B cell (primary cell): ENCODE measurements around the gene RANBP3. TPM values are rescaled to one million over a fixed set of nuclear protein-coding genes. Genes with fewer than 3 reads are reported as not detected.

Experiments used
- ATAC-seq: fragments of 200-7000 bp; cut with Tn5 transposase; one replicate; pipeline ENCODE4 v1.10.0; 2021; ENCODE audit warnings: low read depth, mild to moderate bottlenecking, moderate number of reproducible peaks, moderate library complexity
- CTCF ChIA-PET: fragments of 350-600 bp; sonication (Branson Sonifier 250); formaldehyde crosslinking; loops from one replicate; lab custom pipeline; 2021; ENCODE audit warnings: antibody characterized with exemption, inconsistent platforms; lab: Charles Lee
- POLR2A ChIA-PET: fragments of 350-600 bp; sonication (Branson Sonifier 250); formaldehyde crosslinking; loops from one replicate; lab custom pipeline; 2021; ENCODE audit warnings: antibody characterized with exemption; lab: Charles Lee
- DNase-seq: peaks from one replicate; pipeline ENCODE4 v3.0.0; 2013
- H2AFZ ChIP-seq: 2 replicates; pipeline ENCODE4 v1.6.1; 2012; ENCODE audit warnings: mild to moderate bottlenecking, low read depth, low read length; ENCODE audit not compliant: insufficient read depth, poor library complexity, severe bottlenecking
- H3K27ac ChIP-seq, 2 donors: 1 replicate in 1 of 2; 2 replicates in 1 of 2; pipeline ENCODE4 v1.5.1; 2012 to 2013; ENCODE audit warnings: low read length in 2 of 2, mild to moderate bottlenecking in 2 of 2, moderate library complexity in 1 of 2
- H3K27me3 ChIP-seq, 4 experiments: fragments of 200-600 bp in 1 of 4; sonication (generic) in 1 of 4; replicated peaks in 1 of 4; 1 replicate in 2 of 4; 2 replicates in 2 of 4; pipeline versions ENCODE4 v1.6.1 to v1.7.0; 2013 to 2016; ENCODE audit warnings: low read length in 3 of 4, mild to moderate bottlenecking in 2 of 4, mixed read lengths in 1 of 4, moderate library complexity in 1 of 4; ENCODE audit not compliant: insufficient read depth in 4 of 4, control insufficient read depth in 3 of 4; ENCODE audit errors: control extremely low read depth in 1 of 4
- H3K36me3 ChIP-seq, 2 experiments: replicated peaks in 1 of 2; 1 replicate in 1 of 2; 2 replicates in 1 of 2; pipeline versions ENCODE4 v1.6.1 to v1.7.1; 2013; ENCODE audit warnings: low read length in 1 of 2; ENCODE audit not compliant: insufficient read depth in 2 of 2, control insufficient read depth in 1 of 2; ENCODE audit errors: control extremely low read depth in 1 of 2, extremely low read depth in 1 of 2
- H3K4me1 ChIP-seq, 2 donors: fragments of 200-600 bp in 1 of 2; sonication (generic) in 1 of 2; 1 replicate in 1 of 2; 2 replicates in 1 of 2; pipeline versions ENCODE4 v1.5.1 to v1.6.1; 2013 to 2017; ENCODE audit warnings: low read length in 2 of 2; ENCODE audit not compliant: control insufficient read depth in 2 of 2, insufficient read depth in 2 of 2
- H3K4me2 ChIP-seq: replicated peaks from 2 replicates; pipeline ENCODE3; 2012; ENCODE audit warnings: mild to moderate bottlenecking, low read depth, low read length; ENCODE audit not compliant: poor library complexity, severe bottlenecking
- H3K4me3 ChIP-seq, 5 experiments: fragments of 200-600 bp in 1 of 5; sonication (generic) in 1 of 5; 1 replicate in 3 of 5; 2 replicates in 2 of 5; pipeline versions ENCODE4 v1.5.1 to v1.7.0; 2011 to 2016; ENCODE audit warnings: low read length in 4 of 5, mild to moderate bottlenecking in 4 of 5, low read depth in 2 of 5, control low read depth in 1 of 5, moderate library complexity in 1 of 5; ENCODE audit not compliant: insufficient read depth in 1 of 5; ENCODE audit errors: control extremely low read depth in 1 of 5, extremely low read depth in 1 of 5
- H3K79me2 ChIP-seq: fragments of 200-600 bp; sonication (generic); one replicate; pipeline ENCODE4 v1.6.0; 2016; ENCODE audit warnings: low read length; ENCODE audit not compliant: control insufficient read depth, insufficient read depth
- H3K9ac ChIP-seq: fragments of 200-600 bp; sonication (generic); 2 replicates; pipeline ENCODE4 v1.6.1; 2017; ENCODE audit warnings: mild to moderate bottlenecking, low read length, moderate library complexity
- H3K9me3 ChIP-seq, 3 donors: one replicate each; pipeline versions ENCODE4 v1.6.1 to v1.7.1; 2013; ENCODE audit warnings: low read length in 2 of 3; ENCODE audit not compliant: control insufficient read depth in 2 of 3, insufficient read depth in 1 of 3; ENCODE audit errors: control extremely low read depth in 1 of 3
- H4K20me1 ChIP-seq: 2 replicates; pipeline ENCODE4 v1.6.0; 2012; ENCODE audit warnings: mild to moderate bottlenecking, low read length; ENCODE audit not compliant: insufficient read depth, control insufficient read depth, poor library complexity, severe bottlenecking
- H3K27ac Mint-ChIP-seq: one replicate; pipeline ENCODE4 v1.8.0; 2021; ENCODE audit warnings: mixed read lengths
- H3K27me3 Mint-ChIP-seq: one replicate; pipeline ENCODE4 v1.8.0; 2021; ENCODE audit warnings: mixed read lengths
- H3K4me1 Mint-ChIP-seq: one replicate; pipeline ENCODE4 v1.8.0; 2021; ENCODE audit warnings: mixed read lengths
- H3K4me3 Mint-ChIP-seq: one replicate; pipeline ENCODE4 v1.8.0; 2021; ENCODE audit warnings: mixed read lengths
- H3K9me3 Mint-ChIP-seq: one replicate; pipeline ENCODE4 v1.8.0; 2022; ENCODE audit warnings: mixed read lengths; ENCODE audit not compliant: insufficient read depth
- EZH2 ChIP-seq: IDR thresholded peaks from 2 replicates; pipeline ENCODE4 v1.6.1; 2012; ENCODE audit warnings: borderline replicate concordance, low read depth, mild to moderate bottlenecking, moderate library complexity, low read length; ENCODE audit not compliant: insufficient read depth, poor library complexity, severe bottlenecking
- WGBS: methylation state at CpG from one replicate; pipeline ENCODE4 v1.1.5; 2013; ENCODE audit warnings: missing lambda C conversion rate; ENCODE audit not compliant: insufficient coverage; 5-methylcytosine and 5-hydroxymethylcytosine counted together
- intact Hi-C: fragments of 100-400 bp; cut with micrococcal nuclease; formaldehyde crosslinking; loops from one replicate; pipeline ENCODE4 v1.10.0; 2022
- polyA plus RNA-seq: library from polyadenylated mRNA; depleted of rRNA; stranded (reverse); fragments of >200 nt; gene quantifications from 2 replicates; pipeline ENCODE4 v1.2.3, GENCODE V29; 2012
- total RNA-seq, 2 donors: library from RNA; stranded (reverse); fragments of 120-200 nt in 1 of 2; gene quantifications; 1 replicate in 1 of 2; 2 replicates in 1 of 2; pipeline versions ENCODE4 v1.2.3 to v1.2.4, GENCODE V29; 2013 to 2022
- TF ChIP-seq, protein P1 (sequence below): fragments of 200-600 bp; IDR thresholded peaks from one replicate; pipeline ENCODE4 v1.8.0; 2022; ENCODE audit warnings: antibody characterized with exemption, mild to moderate bottlenecking

RANBP3 gene
- total and polyA plus RNA-seq, 2 donors (not counting 1 experiment from before 2014, with no cell fraction given): 86.7 to 91.7 TPM

DNA sequence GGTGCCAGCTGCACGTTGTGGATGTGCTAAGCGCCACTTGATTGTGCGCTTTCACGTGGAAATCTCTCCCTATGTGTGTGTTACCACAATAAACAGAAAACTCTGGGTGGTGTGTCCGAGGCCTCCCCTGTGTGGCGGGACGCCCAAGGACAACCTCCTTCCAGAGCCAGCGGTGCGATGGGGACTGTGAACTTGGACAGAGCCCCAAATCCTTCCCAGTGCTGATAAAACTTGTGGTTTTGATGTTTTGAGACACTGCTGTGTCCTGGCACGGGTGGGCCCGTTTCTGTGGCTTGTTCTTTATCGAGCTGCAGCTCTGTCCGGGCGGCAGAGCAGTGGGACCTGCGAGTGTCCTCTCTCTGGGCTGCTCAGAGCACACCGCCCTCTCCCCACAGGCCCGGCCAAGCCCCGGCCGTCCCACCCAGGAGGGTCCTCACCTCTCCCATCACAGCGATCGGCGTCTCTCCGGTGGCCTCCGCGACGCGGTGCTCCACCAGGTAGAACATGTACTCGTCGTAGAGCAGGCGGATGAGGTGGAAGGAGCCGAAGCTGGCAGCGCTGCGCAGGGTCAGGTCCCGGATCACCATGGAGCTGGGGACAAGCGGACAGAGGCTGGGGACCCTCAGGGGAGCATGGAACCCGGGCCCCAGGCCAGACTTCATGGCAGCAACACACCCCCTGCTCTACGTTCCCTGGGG is 18.8 kb upstream of the RANBP3 start:
- H3K4me1 ChIP-seq: peaks cover 0 to 13% of the 10 kb centered on the region in 2 donors
- intact Hi-C loops: no loop called here
- ATAC-seq (no peak), DNase-seq (no peak)
- Mint-ChIP-seq H3K9me3 (peaks cover 4% of the 10 kb centered on the region), H3K4me3 (no peak overlapping the region), H3K4me1 (peaks cover 11% of the 10 kb centered on the region), H3K27ac (no peak overlapping the region), H3K27me3 (no peaks in the 10 kb centered on the region)
- H3K79me2 ChIP-seq: no peaks in the 10 kb centered on the region
- no peaks in the 10 kb centered on the region for H3K27me3 ChIP-seq
- H3K4me3 ChIP-seq: no peak overlapping the region
- no peak overlapping the region for H3K9ac ChIP-seq
- no peak overlapping the region for H3K27ac ChIP-seq
- no peaks in the 10 kb centered on the region for H4K20me1 ChIP-seq
- TF ChIP-seq EZH2: no peak
- TF ChIP-seq, protein P1, sequence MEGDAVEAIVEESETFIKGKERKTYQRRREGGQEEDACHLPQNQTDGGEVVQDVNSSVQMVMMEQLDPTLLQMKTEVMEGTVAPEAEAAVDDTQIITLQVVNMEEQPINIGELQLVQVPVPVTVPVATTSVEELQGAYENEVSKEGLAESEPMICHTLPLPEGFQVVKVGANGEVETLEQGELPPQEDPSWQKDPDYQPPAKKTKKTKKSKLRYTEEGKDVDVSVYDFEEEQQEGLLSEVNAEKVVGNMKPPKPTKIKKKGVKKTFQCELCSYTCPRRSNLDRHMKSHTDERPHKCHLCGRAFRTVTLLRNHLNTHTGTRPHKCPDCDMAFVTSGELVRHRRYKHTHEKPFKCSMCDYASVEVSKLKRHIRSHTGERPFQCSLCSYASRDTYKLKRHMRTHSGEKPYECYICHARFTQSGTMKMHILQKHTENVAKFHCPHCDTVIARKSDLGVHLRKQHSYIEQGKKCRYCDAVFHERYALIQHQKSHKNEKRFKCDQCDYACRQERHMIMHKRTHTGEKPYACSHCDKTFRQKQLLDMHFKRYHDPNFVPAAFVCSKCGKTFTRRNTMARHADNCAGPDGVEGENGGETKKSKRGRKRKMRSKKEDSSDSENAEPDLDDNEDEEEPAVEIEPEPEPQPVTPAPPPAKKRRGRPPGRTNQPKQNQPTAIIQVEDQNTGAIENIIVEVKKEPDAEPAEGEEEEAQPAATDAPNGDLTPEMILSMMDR: no peak
- 97% methylated on average over 31 of the region's 37 CpGs for WGBS
- CTCF ChIA-PET: no interaction called here
- no peak overlapping the region for H2AFZ ChIP-seq
- no peaks in the 10 kb centered on the region for H3K36me3 ChIP-seq
- peaks cover 0 to 16% (median 0%) of the 10 kb centered on the region in 3 donors for H3K9me3 ChIP-seq
- no peak overlapping the region for H3K4me2 ChIP-seq
- POLR2A ChIA-PET: no interaction called here

DNA sequence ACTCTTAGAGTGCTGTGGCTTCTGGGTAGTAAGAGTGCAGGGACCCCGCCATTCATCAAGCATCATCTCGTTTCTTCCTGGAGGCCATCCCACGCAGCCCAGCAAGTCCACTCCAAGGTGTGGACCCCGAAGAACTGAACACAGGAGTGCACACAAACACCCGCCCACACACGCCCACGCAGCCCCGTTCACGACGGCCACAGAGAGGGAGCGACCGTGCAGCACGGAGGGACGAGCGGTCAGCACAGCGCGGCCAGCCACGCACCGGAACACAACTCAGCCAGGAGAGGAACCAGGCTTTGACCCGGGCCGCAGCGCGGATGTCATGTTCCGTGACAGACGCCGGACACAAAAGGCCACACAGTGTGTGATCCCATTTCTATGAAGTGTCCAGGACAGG is 18.2 kb upstream of the RANBP3 start:
- peaks cover 12% of the 10 kb centered on the region for H3K4me1 Mint-ChIP-seq
- TF ChIP-seq, protein P1: no peak
- no peak for TF ChIP-seq EZH2
- DNase-seq (no peak), ATAC-seq (no peak)
- Histone ChIP-seq H3K9me3 (peaks cover 0 to 22% (median 0%) of the 10 kb centered on the region in 3 donors), H3K4me3 (no peak overlapping the region), H3K27me3 (no peaks in the 10 kb centered on the region), H3K4me2 (no peak overlapping the region), H3K79me2 (no peaks in the 10 kb centered on the region), H2AFZ (no peak overlapping the region), H3K4me1 (peaks cover 0 to 19% of the 10 kb centered on the region in 2 donors), H3K9ac (no peak overlapping the region), H3K36me3 (no peaks in the 10 kb centered on the region), H4K20me1 (no peaks in the 10 kb centered on the region), H3K27ac (no peak overlapping the region)
- ChIA-PET POLR2A (no interaction called here), CTCF (no interaction called here)
- H3K4me3 Mint-ChIP-seq: no peak overlapping the region
- H3K27me3 Mint-ChIP-seq: no peaks in the 10 kb centered on the region
- H3K27ac Mint-ChIP-seq: no peak overlapping the region
- H3K9me3 Mint-ChIP-seq: peaks cover 4% of the 10 kb centered on the region
- 95% methylated on average over 26 of the region's 26 CpGs for WGBS
- intact Hi-C loops: no loop called here
